HS-5 (cell line): ENCODE results near the gene P4HA2.
A peak's percentile ranks its signal among the peaks of the same experiment; 100 is the strongest.

Source experiments
- DNase-seq: peaks from one replicate; pipeline ENCODE4 v3.0.0-alpha.2; 2012; ENCODE audit warnings: low read depth

Gene P4HA2

GRCh38 chr5:132264546-132265335 is 37.1 kb upstream of the P4HA2 start:
- DNase-seq, result no peak

DNA sequence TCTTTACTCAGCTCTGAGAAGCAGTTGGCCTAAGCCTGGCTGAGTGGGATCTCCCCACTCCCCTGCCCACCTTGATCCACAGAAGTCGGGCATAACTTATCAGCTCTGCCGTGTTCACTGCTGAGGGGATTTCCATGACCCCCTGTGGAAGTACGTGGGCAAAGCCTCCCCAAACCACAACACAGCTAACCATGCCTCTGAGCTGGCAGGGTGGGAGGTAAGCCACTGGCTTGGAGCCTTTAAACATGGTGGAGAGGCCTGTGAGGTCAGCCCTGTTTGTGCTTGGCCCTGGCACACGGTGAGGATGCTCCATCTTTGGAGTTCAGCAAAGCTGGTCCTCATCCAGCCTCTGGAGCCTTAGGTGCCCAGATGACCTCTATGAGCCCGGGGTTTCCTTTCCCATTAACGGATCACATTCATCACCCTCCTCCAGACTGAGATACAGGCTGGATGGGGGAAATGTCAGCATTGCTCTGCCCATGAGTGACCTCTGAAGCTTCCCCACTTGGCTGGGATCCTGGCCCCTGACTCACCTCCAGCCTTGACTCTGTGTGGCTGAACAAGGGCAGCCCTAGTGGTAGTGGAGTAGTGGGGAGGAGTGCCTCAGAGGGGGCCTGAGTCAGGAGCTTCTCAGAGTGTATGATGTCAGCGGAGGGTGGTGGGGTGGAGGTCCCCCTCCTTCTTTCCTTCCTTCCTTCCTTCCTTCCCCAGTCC is 36.1 kb upstream of the P4HA2 start:
- peak; percentile 88 for DNase-seq

GRCh38 chr5:132262882-132263547 is 35.4 kb upstream of the P4HA2 start:
- no peak for DNase-seq

- DNase-seq, result no peak
These were observed 34.5 kb upstream of the P4HA2 start for GRCh38 chr5:132261881-132262845.

DNA sequence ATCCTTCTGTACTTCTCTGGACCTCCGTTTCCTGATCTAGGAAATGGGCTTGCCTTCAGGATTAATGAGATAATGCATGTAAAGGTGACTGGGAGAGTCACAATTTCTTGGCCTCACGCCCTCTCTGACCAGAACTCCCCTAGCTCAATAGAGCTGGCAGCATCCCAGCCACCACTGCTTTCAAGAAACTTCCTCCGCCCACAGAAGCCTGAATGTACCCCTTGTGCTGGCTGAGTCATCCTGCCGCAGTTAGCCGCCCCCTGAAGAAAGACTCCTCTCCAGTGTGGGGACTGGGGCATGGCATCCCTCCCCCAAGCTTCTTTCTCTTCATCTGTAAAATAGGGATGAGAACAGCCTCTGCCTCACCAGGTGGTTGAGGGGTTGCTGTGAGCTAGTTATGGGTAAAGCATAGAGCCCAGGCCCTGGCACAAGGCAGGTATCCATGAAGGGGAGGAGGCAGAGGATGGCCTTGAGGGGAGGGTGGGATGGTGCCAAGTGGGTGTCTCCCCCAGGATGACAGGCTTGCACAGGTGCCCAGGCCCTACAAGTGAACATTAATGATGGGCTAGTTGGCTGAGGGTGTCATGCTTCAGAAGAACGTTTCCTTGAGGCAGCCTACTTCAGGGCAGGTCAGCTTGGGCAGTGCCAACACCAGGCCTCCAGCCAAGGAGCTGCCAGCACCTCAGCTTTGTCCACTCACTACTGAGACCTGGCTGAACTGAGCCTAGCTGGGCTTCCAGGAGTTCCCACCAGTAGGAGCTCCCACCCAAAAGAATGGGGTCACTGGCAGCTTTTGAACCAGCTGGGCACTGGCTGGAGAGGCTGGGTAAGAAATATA is 33.3 kb upstream of the P4HA2 start:
- no peak for DNase-seq

DNA sequence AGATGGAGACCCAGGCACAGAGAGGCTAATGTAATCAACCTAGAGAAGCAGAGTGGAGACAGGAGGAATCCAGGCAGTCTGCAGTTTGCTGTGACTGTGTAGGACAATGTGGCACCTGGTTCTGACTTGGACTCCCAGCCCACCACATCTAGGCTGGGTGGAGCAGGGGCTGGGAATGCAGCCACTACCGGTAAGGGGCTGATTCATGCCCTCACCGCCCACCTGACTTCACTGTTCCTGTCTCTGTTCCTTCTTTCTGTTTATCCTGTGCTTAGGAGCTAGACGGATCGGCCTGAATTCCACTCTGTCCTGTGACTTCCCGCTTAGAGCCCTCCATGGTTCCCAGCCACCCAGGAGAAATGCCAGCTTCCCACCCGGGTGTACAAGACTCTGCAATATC is 32.4 kb upstream of the P4HA2 start:
- DNase-seq, result no peak

GRCh38 chr5:132259069-132259851 is 31.6 kb upstream of the P4HA2 start:
- DNase-seq, result no peak

DNA sequence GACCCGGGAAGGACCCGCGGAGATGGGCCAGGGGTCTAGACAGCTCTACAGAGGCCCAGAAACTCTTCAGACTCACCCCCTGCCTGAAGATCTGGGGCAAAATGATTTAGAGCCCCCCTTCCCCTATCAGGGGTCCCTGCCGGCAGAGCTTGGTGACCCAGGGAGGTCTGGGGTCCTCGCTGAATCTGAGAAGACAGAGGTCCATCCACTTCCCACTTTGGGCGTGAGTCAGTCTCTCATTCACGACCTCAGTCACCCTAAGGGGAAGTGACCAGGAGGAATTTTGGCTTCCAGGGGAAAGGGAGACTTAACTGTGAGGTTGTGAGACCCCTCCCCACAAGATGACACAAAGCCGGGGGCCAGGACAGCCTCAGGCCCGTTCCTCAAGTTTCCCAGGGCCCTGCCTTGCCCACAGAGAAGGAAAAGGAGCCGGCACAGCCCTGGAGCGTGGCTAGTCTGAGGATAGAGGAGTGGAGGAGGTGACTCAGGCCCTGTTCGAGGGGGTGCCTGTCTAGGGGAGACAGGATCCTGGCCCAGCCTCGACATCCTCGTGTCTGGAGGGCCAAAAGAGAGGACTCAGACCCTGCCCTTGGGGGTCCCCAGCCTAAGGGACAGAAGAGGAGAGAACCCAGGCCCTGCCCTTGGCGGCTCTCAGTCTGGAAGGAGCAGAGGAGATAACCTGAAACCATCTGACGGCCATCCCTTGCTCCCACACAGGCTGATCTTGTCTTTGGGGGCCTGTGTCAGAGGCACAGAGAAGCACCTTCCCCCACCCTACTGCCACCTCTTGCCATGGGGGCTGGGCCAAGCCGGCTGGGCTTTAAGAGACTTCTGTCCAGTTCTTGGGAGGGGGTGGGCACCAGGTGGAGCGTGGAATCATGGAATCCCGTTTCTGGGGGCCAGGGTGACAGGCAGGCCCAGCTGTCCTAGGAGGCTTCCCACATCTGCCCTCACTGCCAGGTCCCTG is 30.7 kb upstream of the P4HA2 start:
- peak; percentile 39 for DNase-seq

- DNase-seq, result no peak
These were observed 29.8 kb upstream of the P4HA2 start, which contains the start of gene PDLIM4 for GRCh38 chr5:132257131-132258101. PDLIM4 (plus strand) TSS chr5:132257696; CDS start chr5:132257735, 39 bp downstream.

GRCh38 chr5:132256783-132257130 is 29.1 kb upstream of the P4HA2 start:
- no peak for DNase-seq

DNA sequence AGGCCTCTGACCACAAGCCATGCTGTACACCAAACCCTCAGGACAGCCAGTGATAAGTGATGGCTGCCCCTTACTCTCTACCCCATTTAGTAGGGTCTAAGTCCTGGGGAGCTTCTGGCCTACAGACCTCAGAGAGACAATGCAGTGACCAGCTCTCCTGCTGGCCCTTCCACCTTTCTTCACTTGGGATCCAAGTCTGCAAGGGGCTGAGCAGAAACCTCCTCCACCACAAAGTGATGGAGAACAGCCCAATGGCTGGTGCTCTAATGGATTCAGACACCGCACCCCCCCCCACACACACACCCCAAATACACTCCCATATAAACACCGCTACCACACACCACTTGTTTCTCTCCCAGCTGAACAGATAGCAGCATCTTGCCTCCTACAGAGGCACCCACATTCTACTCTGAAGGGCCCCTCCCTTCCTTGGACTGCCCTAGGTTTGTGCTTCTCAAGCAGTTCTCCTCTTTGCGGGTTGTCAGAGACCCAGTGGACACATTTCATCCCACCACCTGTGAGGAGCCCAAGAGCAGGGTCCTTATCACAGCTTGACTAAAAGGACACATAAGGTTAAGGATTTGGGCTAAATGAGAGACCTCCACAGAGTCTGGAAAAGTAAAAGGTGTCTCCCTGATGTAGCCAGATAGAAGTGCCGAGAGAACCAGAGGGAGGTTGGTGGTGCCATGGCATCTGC is 28.6 kb upstream of the P4HA2 start:
- no peak for DNase-seq

DNA sequence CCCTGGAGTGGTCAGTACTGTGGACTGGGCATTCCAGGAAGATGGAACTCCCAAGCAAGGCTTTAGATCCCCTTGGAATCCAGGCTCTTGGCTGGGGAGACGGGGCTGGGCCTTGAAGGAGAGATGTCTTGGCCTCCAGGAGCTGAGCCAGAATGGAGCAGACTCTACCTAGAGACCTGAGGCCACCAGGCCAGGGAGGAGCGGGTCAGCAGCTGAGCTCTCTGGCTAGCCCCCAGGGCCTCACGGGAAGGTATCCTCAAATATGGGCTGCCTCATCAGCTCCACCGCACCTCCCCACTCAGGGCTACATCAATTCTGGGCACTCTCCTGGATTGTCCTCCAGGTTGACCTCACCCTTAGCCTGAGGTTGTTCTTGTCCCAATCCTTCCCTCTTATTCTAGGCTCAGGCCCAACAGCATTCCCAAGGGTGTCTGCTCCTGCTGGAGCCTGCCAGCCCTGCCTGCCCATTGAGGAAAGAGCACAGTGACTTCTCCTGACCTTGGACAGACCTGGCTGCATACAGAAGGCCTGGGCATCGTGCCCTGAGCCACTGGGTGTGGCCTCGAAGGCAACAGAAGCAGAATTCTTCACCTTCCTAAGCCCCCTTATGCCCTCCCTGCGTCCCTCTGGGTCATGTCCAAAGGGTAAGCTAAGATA is 26.8 kb upstream of the P4HA2 start:
- no peak for DNase-seq

DNA sequence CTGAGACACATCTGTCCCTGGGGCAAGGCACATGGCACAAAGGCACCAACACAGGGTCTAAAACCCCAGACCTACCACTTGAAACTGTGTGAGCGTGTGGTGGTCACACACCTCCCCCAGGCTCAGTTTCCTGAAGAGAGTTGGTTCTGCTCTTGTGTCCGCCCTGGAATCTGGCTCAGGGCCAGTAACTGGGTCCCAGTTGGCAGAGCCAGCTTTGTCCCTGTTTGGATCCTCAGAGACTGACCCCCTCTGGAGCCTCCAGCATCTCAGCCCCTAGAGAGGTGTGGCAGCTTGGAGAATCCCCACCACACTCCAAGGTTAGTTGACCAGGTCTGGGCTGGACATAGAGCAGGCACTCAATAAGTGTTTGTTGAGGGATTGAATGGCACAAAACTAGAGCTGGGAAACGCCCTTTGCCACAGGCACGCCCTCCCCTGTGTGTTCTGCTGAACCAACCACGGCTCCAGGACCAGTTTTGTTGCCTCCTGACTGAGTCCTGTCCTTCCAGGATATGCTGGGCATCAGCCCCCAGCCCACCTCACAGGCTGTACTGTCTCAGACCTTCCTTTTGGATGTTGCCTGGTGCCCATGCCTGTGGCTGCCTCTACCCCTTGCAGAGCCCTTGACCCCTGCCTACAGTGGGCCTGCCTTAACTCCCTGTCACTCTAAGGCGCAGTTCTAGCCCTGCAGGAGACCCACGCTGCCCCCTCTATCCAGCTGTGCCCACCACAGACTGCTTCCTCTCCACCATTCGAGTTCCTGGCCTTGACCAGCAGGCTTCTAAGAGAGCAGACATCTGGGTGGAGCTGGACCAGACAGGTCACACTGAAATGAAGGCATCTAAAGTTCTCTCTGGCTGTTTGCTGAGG is 26.0 kb upstream of the P4HA2 start:
- no peak for DNase-seq

DNA sequence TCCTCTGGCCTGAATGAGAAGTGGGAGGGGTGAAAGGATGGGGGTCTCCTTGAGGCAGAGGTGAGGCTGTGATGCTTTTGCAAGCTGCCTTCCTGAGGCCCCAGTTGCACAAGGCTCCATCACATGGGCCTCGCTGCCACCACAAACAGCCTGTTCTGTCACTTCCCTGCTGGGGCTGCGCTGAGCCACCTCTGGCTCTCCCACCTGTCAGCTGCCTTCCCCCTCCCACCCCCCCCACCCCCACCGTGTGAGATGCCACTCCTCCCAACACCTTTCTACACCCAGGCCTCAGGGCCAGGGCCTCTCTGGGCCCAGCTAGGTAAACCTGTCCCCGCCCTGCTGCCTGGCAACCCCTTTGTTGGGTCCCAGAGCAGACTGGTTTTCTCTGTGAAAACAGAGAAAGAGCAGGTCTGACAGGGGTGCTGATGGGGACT is 25.4 kb upstream of the P4HA2 start:
- no peak for DNase-seq

DNA sequence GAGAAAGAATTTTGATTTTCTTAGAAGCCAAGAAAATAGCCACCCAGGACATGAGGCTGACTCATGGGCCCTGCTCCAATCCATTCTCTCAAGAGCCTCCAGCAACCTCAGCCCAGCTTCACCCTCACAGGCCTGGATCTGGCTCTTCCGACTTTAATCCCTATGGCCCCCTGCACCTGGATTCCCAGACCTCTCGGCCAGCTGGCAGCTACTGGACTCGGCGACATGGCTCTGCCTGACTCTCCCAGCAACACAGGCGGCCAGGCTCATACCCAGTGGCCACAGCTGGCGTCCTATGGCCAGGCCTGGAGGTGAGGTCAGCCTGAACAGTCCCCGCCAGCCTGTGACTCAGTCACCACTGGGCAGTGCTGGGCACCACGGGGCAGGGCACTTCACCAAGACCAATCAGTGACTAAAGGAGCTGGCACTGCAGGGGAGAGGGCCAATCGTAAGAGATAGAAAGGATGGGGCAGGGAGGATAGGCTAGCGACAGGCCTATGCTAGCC is 23.6 kb upstream of the P4HA2 start:
- no peak for DNase-seq
